Activated CD8-positive, alpha-beta T cell treated with anti-CD3 and anti-CD28 coated beads for 36 hours (primary cell): ENCODE data around the gene NUBP2. TPM values are rescaled to one million over a fixed set of nuclear protein-coding genes. Genes with fewer than 3 reads are reported as not detected.

Source experiments
- ATAC-seq: fragments of 200-7000 bp; cut with Tn5 transposase; one replicate; pipeline ENCODE4 v1.10.0; 2021; ENCODE audit warnings: mild to moderate bottlenecking, moderate library complexity
- CTCF ChIA-PET: fragments of 350-600 bp; sonication (Branson Sonifier 250); formaldehyde crosslinking; loops from one replicate; lab custom pipeline; 2021; ENCODE audit warnings: antibody characterized with exemption; lab: Charles Lee
- POLR2A ChIA-PET: fragments of 350-600 bp; sonication (Branson Sonifier 250); formaldehyde crosslinking; loops from one replicate; lab custom pipeline; 2021; ENCODE audit warnings: antibody characterized with exemption; lab: Charles Lee
- DNase-seq: peaks from one replicate; pipeline ENCODE4 v3.0.0-alpha.2; 2020
- H3K27ac Mint-ChIP-seq: one replicate; pipeline ENCODE4 v1.8.0; 2021; ENCODE audit warnings: mild to moderate bottlenecking, mixed read lengths
- H3K27me3 Mint-ChIP-seq: one replicate; pipeline ENCODE4 v1.8.0; 2021; ENCODE audit warnings: mixed read lengths
- H3K36me3 Mint-ChIP-seq: one replicate; pipeline ENCODE4 v1.8.0; 2021; ENCODE audit warnings: low read depth, mixed read lengths
- H3K4me1 Mint-ChIP-seq: one replicate; pipeline ENCODE4 v1.8.0; 2021; ENCODE audit warnings: low read depth, mixed read lengths
- H3K4me3 Mint-ChIP-seq: one replicate; pipeline ENCODE4 v1.8.0; 2021; ENCODE audit warnings: mild to moderate bottlenecking, moderate library complexity, mixed read lengths
- H3K9me3 Mint-ChIP-seq: one replicate; pipeline ENCODE4 v1.8.0; 2021; ENCODE audit warnings: mixed read lengths
- CTCF ChIP-seq: fragments of 200-600 bp; IDR thresholded peaks from one replicate; pipeline ENCODE4 v1.8.0; 2022; ENCODE audit warnings: antibody characterized with exemption, mild to moderate bottlenecking
- intact Hi-C: fragments of 100-400 bp; cut with micrococcal nuclease; formaldehyde crosslinking; loops from one replicate; pipeline ENCODE4 v1.10.0; 2022
- total RNA-seq, 2 experiments: library from RNA; stranded (reverse); gene quantifications; one replicate each; pipeline ENCODE4 v1.2.3, GENCODE V29; 2021

NUBP2 gene
- total RNA-seq, 2 experiments from 2014 or later = 43.5 to 45.0 TPM

GRCh38 chr16:1800701-1801100, 17.9 kb downstream of the NUBP2 start:
- Mint-ChIP-seq H3K4me1 (no peaks in the 10 kb centered on the region), H3K36me3 (peaks cover 6% of the 10 kb centered on the region)

DNA sequence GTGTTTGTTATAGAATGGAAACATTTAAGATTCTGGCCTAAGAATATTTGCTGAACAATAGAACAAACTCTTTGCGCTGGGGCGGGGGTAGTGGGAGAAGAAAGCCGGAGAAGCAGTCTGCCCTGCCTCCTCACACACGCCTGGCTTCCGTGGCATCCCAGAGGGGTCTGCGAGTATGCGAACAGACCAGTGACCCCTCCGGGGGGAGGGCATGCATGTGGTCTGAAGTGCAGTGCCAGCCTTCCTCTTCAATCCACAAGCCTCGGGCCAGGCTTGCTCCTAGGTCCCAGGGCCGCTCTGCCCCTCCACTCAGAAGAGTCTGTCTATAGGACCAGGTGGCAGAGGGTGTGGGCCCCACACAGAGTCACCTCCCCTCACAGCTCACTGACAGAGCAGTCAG, 24.9 kb downstream of the NUBP2 start:
- no peak for DNase-seq
- Mint-ChIP-seq H3K27me3 (no peaks in the 10 kb centered on the region), H3K36me3 (peaks cover 7% of the 10 kb centered on the region), H3K27ac (no peak overlapping the region), H3K9me3 (no peaks in the 10 kb centered on the region), H3K4me1 (peaks cover 3% of the 10 kb centered on the region), H3K4me3 (no peak overlapping the region)
- intact Hi-C loops = no loop called here
- POLR2A ChIA-PET = no interaction called here
- CTCF ChIA-PET = no interaction called here
- TF ChIP-seq CTCF = no peak
- ATAC-seq = no peak

More at GRCh38 chr16:1800701-1801100, 17.9 kb downstream of the NUBP2 start:
- Mint-ChIP-seq H3K27ac (no peak overlapping the region), H3K9me3 (peaks cover 12% of the 10 kb centered on the region), H3K4me3 (no peak overlapping the region), H3K27me3 (no peaks in the 10 kb centered on the region)
- POLR2A ChIA-PET = no interaction called here
- ATAC-seq = no peak
- no peak for TF ChIP-seq CTCF
- intact Hi-C loops = no loop called here
- DNase-seq = no peak
- CTCF ChIA-PET = no interaction called here

- Mint-ChIP-seq H3K4me1 (peaks cover 13% of the 10 kb centered on the region), H3K4me3 (no peak overlapping the region), H3K27me3 (no peaks in the 10 kb centered on the region), H3K36me3 (peaks cover 12% of the 10 kb centered on the region), H3K9me3 (no peaks in the 10 kb centered on the region), H3K27ac (no peak overlapping the region)
- CTCF ChIA-PET = interaction anchor here (1.0 kb wide), 1 partner anchor 121 kb away, joined by 3 read pairs; no protein-coding TSS in a partner anchor
- intact Hi-C loops = no loop called here
- ATAC-seq (no peak), DNase-seq (no peak)
- POLR2A ChIA-PET = no interaction called here
- TF ChIP-seq CTCF = no peak
Measured at GRCh38 chr16:1808691-1809090, 25.9 kb downstream of the NUBP2 start.

GRCh38 chr16:1809281-1809801, 26.6 kb downstream of the NUBP2 start:
- CTCF ChIA-PET = interaction anchor here (1.0 kb wide), 1 partner anchor 121 kb away, joined by 3 read pairs; no protein-coding TSS in a partner anchor

More at GRCh38 chr16:1809281-1809801, 26.6 kb downstream of the NUBP2 start:
- intact Hi-C loops = no loop called here
- Mint-ChIP-seq H3K27ac (no peak overlapping the region), H3K4me1 (peaks cover 13% of the 10 kb centered on the region), H3K36me3 (peaks cover 12% of the 10 kb centered on the region), H3K9me3 (no peaks in the 10 kb centered on the region), H3K4me3 (no peak overlapping the region), H3K27me3 (no peaks in the 10 kb centered on the region)
- no peak for DNase-seq
- no peak for TF ChIP-seq CTCF
- ATAC-seq = no peak
- POLR2A ChIA-PET = no interaction called here
